ENCODE measurements around the gene DCTD. TPM values are rescaled to one million over a fixed set of nuclear protein-coding genes. Genes with fewer than 3 reads are reported as not detected.

Gene DCTD
- total and polyA plus RNA-seq, 2 of the 13 experiments (the other 11 are each of a cell fraction or from before 2014, with no cell fraction given): 85.1 to 95.3 TPM

GRCh38 chr4:182895791-182896292 lies 21.3 kb downstream of the DCTD start (continued):
- TF ChIP-seq ZNF251 (CRISPR knock-in tag; IDR thresholded peaks at IDR 0.05) (no peak), RFXAP (CRISPR knock-in tag; IDR thresholded peaks at IDR 0.05; ENCODE audit: borderline replicate concordance) (peak; percentile 84; the same call in 1 of the 2 replicates), SNRNP70 (IDR thresholded peaks at IDR 0.05; ENCODE audit: low read depth, low read length) (no peak), HDAC1 (CRISPR knock-in tag; IDR thresholded peaks at IDR 0.05) (peak; percentile 83), KAT2B (IDR thresholded peaks at IDR 0.05; ENCODE audit: borderline replicate concordance, low read depth, low read length) (no peak), RCOR2 (CRISPR knock-in tag; IDR thresholded peaks at IDR 0.05) (peak; percentile 83), FOSL2 (CRISPR knock-in tag; IDR thresholded peaks at IDR 0.05) (peak; percentile 63), FOXP4 (CRISPR knock-in tag; IDR thresholded peaks at IDR 0.05) (peak; percentile 83), TRAFD1 (CRISPR knock-in tag; IDR thresholded peaks at IDR 0.05; ENCODE audit: borderline replicate concordance) (no peak), GZF1 (CRISPR knock-in tag; IDR thresholded peaks at IDR 0.05) (peak; percentile 83; the same call in 1 of the 2 replicates), NFE2L2 (IDR thresholded peaks at IDR 0.05; ENCODE audit: low read length) (no peak), ZNF569 (CRISPR knock-in tag; IDR thresholded peaks at IDR 0.05; ENCODE audit: borderline replicate concordance) (no peak), ZKSCAN5 (CRISPR knock-in tag; IDR thresholded peaks at IDR 0.05) (no peak), ZFP36 (IDR thresholded peaks at IDR 0.05; ENCODE audit: borderline replicate concordance, low read depth, low read length, partially characterized antibody) (no peak), ZNF792 (CRISPR knock-in tag; IDR thresholded peaks at IDR 0.05) (peak; percentile 78; the same call in 1 of the 2 replicates)
- TF ChIP-seq, protein P1, sequence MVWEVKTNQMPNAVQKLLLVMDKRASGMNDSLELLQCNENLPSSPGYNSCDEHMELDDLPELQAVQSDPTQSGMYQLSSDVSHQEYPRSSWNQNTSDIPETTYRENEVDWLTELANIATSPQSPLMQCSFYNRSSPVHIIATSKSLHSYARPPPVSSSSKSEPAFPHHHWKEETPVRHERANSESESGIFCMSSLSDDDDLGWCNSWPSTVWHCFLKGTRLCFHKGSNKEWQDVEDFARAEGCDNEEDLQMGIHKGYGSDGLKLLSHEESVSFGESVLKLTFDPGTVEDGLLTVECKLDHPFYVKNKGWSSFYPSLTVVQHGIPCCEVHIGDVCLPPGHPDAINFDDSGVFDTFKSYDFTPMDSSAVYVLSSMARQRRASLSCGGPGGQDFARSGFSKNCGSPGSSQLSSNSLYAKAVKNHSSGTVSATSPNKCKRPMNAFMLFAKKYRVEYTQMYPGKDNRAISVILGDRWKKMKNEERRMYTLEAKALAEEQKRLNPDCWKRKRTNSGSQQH (CRISPR knock-in tag; IDR thresholded peaks at IDR 0.05; ENCODE audit: low read depth): no peak
- TF ChIP-seq, protein P2, sequence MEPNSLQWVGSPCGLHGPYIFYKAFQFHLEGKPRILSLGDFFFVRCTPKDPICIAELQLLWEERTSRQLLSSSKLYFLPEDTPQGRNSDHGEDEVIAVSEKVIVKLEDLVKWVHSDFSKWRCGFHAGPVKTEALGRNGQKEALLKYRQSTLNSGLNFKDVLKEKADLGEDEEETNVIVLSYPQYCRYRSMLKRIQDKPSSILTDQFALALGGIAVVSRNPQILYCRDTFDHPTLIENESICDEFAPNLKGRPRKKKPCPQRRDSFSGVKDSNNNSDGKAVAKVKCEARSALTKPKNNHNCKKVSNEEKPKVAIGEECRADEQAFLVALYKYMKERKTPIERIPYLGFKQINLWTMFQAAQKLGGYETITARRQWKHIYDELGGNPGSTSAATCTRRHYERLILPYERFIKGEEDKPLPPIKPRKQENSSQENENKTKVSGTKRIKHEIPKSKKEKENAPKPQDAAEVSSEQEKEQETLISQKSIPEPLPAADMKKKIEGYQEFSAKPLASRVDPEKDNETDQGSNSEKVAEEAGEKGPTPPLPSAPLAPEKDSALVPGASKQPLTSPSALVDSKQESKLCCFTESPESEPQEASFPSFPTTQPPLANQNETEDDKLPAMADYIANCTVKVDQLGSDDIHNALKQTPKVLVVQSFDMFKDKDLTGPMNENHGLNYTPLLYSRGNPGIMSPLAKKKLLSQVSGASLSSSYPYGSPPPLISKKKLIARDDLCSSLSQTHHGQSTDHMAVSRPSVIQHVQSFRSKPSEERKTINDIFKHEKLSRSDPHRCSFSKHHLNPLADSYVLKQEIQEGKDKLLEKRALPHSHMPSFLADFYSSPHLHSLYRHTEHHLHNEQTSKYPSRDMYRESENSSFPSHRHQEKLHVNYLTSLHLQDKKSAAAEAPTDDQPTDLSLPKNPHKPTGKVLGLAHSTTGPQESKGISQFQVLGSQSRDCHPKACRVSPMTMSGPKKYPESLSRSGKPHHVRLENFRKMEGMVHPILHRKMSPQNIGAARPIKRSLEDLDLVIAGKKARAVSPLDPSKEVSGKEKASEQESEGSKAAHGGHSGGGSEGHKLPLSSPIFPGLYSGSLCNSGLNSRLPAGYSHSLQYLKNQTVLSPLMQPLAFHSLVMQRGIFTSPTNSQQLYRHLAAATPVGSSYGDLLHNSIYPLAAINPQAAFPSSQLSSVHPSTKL (CRISPR knock-in tag; IDR thresholded peaks at IDR 0.05): peak; percentile 98

Measured in HepG2 (cell line).